GM13976 (cell line): Measurements from ENCODE around the gene PPFIA2.

Source experiments
- DNase-seq: peaks from one replicate; pipeline ENCODE4 v3.0.0; 2012; ENCODE audit warnings: low spot score
- CTCF ChIP-seq: IDR thresholded peaks from 2 replicates; pipeline ENCODE4 v1.5.1; 2012; ENCODE audit warnings: borderline replicate concordance, mild to moderate bottlenecking; ENCODE audit not compliant: insufficient read depth; ENCODE audit errors: extremely low read depth, missing control alignments, control extremely low read depth
- in situ Hi-C: fragments of 300-500 bp; cut with MboI; formaldehyde crosslinking; loops from one replicate; pipeline ENCODE4 v1.12.0; 2022; ENCODE audit warnings: low sequenced_read_pairs, mixed read lengths, inconsistent platforms; ENCODE audit not compliant: unreplicated experiment

The PPFIA2 gene

GRCh38 chr12:81253360-81253759, 505.8 kb downstream of the PPFIA2 start:
- in situ Hi-C loops = no loop called here
- DNase-seq = no peak
- TF ChIP-seq CTCF = no peak

DNA sequence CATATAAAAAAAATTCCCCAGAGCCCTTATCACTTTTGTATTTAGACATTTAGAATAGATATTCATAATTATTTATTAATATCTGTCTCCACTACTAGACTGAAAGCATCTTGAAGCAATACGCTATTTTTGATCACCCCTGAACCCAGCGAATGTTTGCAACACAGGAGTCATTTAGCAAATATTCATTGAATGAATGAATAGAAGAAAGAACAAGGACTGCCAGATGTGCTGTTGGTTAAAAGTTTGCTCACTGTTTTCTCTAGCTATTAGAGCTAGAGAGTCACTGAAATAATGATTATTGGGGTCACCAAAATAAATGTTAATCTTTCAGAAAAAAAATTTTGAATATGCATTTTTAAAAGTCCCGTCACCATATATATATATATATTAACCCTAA, 506.9 kb downstream of the PPFIA2 start:
- no peak for TF ChIP-seq CTCF
- in situ Hi-C loops = no loop called here
- DNase-seq = no peak

DNA sequence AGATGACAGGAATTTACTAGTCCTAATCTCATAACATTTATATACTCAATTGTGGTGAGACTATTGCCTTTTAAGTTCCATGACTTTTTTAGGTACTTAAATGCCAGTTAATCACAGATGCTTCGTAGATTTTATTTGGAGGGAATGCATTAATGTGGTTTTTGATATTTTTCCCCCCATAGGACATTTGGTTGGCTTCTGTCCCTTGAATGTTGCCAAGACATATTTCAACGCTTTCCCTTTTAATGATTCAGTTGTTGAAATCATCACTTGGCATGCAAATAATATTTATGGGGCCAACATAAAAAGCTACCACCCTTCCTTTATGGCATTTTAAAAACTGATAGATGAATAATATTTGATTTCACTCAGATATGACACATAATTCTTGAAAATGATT, 509.2 kb downstream of the PPFIA2 start:
- in situ Hi-C loops = no loop called here
- TF ChIP-seq CTCF = no peak
- DNase-seq = no peak

- in situ Hi-C loops = no loop called here
- DNase-seq = no peak
- TF ChIP-seq CTCF = no peak
Observed at GRCh38 chr12:81245907-81246570, 513.1 kb downstream of the PPFIA2 start.

GRCh38 chr12:81245458-81245857, 513.7 kb downstream of the PPFIA2 start:
- in situ Hi-C loops = no loop called here
- TF ChIP-seq CTCF = no peak
- no peak for DNase-seq

GRCh38 chr12:81231574-81232368, 527.4 kb downstream of the PPFIA2 start:
- in situ Hi-C loops = no loop called here
- DNase-seq = no peak
- TF ChIP-seq CTCF = no peak
